HCT116 (cell line): ENCODE results near the gene TFCP2L1. TPM values are rescaled to one million over a fixed set of nuclear protein-coding genes. Genes with fewer than 3 reads are reported as not detected.

ENCODE experiments used
- ATAC-seq: fragments of 200-7000 bp; cut with Tn5 transposase; 2 replicates; pipeline ENCODE4 v1.9.1; 2020; ENCODE audit warnings: mild to moderate bottlenecking, moderate library complexity
- BruUV-seq: library from RNA; stranded (reverse); fragments of 400-500 nt; replicated peaks from 2 replicates; lab custom pipeline; 2021; lab: Mats Ljungman, UMichigan
- CTCF ChIA-PET: fragments of 300-600 bp; sonication (Branson Sonifier 250); formaldehyde crosslinking; loops from one replicate; lab custom pipeline; 2021; ENCODE audit warnings: antibody characterized with exemption; lab: Charles Lee
- POLR2A ChIA-PET: fragments of 300-600, 350-600 bp; sonication (Branson Sonifier 250); formaldehyde crosslinking; loops from one replicate; lab custom pipeline; 2021; ENCODE audit warnings: antibody characterized with exemption; lab: Charles Lee
- RAD21 ChIA-PET, 2 experiments: fragments of 300-600 bp; sonication (Branson Sonifier 250); formaldehyde crosslinking; loops; one replicate each; lab custom pipeline; 2023; ENCODE audit warnings: low total read pairs in 2 of 2; ENCODE audit not compliant: uncharacterized antibody in 2 of 2, unreplicated experiment in 2 of 2, low non-redundant PET in 1 of 2; lab: Charles Lee
- DNase-seq: peaks from one replicate; pipeline ENCODE4 v3.0.0-alpha.2; 2010; ENCODE audit warnings: low read depth, low spot score
- H2AFZ ChIP-seq: fragments of 200-600 bp; shearing (Covaris generic), sonication (generic); 2 replicates; pipeline ENCODE4 v1.6.1; 2017; ENCODE audit warnings: low read depth, mixed run types, mixed read lengths, antibody characterized with exemption, low read length; ENCODE audit not compliant: poor library complexity, severe bottlenecking
- H3K27ac ChIP-seq: 2 replicates; pipeline ENCODE4 v1.5.1; 2012; ENCODE audit warnings: low read depth, low read length
- H3K27me3 ChIP-seq: fragments of 200-600 bp; sonication (generic); 2 replicates; pipeline ENCODE4 v1.6.1; 2016; ENCODE audit warnings: mixed run types, low read length, mixed read lengths; ENCODE audit not compliant: insufficient read depth
- H3K36me3 ChIP-seq, 2 experiments: fragments of 200-500 bp in 1 of 2; fragments of 200-600 bp in 1 of 2; sonication (Bioruptor generic) in 1 of 2; sonication (generic) in 1 of 2; 2 replicates each; pipeline versions ENCODE4 v1.5.1 to v1.6.1; 2014 to 2016; ENCODE audit warnings: low read length in 2 of 2, inconsistent platforms in 1 of 2, mixed read lengths in 1 of 2, mixed run types in 1 of 2; ENCODE audit not compliant: insufficient read depth in 2 of 2, control insufficient read depth in 1 of 2
- H3K4me1 ChIP-seq, 2 experiments: fragments of 200-600 bp in 1 of 2; sonication (generic) in 1 of 2; 2 replicates each; pipeline versions ENCODE4 v1.5.1 to v1.6.1; 2012 to 2017; ENCODE audit warnings: low read length in 2 of 2, inconsistent platforms in 1 of 2, mild to moderate bottlenecking in 1 of 2, mixed read lengths in 1 of 2, mixed run types in 1 of 2, moderate library complexity in 1 of 2; ENCODE audit not compliant: insufficient read depth in 2 of 2, control insufficient read depth in 1 of 2
- H3K4me2 ChIP-seq: fragments of 200-600 bp; sonication (generic); 2 replicates; pipeline ENCODE4 v1.6.1; 2017; ENCODE audit warnings: mixed run types, low read length, mixed read lengths
- H3K4me3 ChIP-seq, 2 experiments: fragments of 200-600 bp in 1 of 2; sonication (generic) in 1 of 2; replicated peaks in 1 of 2; 2 replicates each; pipeline ENCODE4 v1.5.1; 2011 to 2016; ENCODE audit warnings: low read length in 2 of 2, control low read depth in 1 of 2, low read depth in 1 of 2, mild to moderate bottlenecking in 1 of 2, mixed read lengths in 1 of 2, mixed run types in 1 of 2
- H3K79me2 ChIP-seq: fragments of 200-600 bp; sonication (generic); 2 replicates; pipeline ENCODE4 v1.6.1; 2017; ENCODE audit warnings: mild to moderate bottlenecking, mixed run types, low read length, moderate library complexity, mixed read lengths; ENCODE audit not compliant: insufficient read depth
- H3K9ac ChIP-seq: fragments of 200-600 bp; sonication (generic); 2 replicates; pipeline ENCODE4 v1.6.1; 2016; ENCODE audit warnings: low read length, mixed read lengths
- H3K9me2 ChIP-seq: fragments of 200-600 bp; sonication (generic), shearing (Covaris generic); 2 replicates; pipeline ENCODE4 v1.6.1; 2017; ENCODE audit warnings: mixed run types, mild to moderate bottlenecking, moderate library complexity; ENCODE audit not compliant: insufficient read depth
- H3K9me3 ChIP-seq, 2 experiments: fragments of 200-500 bp in 1 of 2; fragments of 200-600 bp in 1 of 2; sonication (Bioruptor generic) in 1 of 2; sonication (generic) in 1 of 2; 2 replicates each; pipeline ENCODE4 v1.6.1; 2014 to 2017; ENCODE audit warnings: low read length in 2 of 2, mixed read lengths in 2 of 2, inconsistent platforms in 1 of 2, low read depth in 1 of 2, mild to moderate bottlenecking in 1 of 2, mixed run types in 1 of 2, moderate library complexity in 1 of 2; ENCODE audit not compliant: control insufficient read depth in 1 of 2, insufficient read depth in 1 of 2
- H4K20me1 ChIP-seq: fragments of 200-600 bp; sonication (generic), shearing (Covaris generic); 2 replicates; pipeline ENCODE4 v1.6.1; 2017; ENCODE audit warnings: mixed run types, mild to moderate bottlenecking, moderate library complexity; ENCODE audit not compliant: insufficient read depth
- CBX3 ChIP-seq: IDR thresholded peaks from 2 replicates; pipeline ENCODE4 v1.6.1; 2012; ENCODE audit warnings: low read depth
- CEBPB ChIP-seq: IDR thresholded peaks from 2 replicates; pipeline ENCODE4 v1.6.1; 2012; ENCODE audit warnings: low read depth
- EGR1 ChIP-seq: IDR thresholded peaks from 2 replicates; pipeline ENCODE4 v1.6.1; 2012; ENCODE audit warnings: low read depth
- ELF1 ChIP-seq: IDR thresholded peaks from 2 replicates; pipeline ENCODE4 v1.6.1; 2012; ENCODE audit warnings: low read depth, borderline replicate concordance
- EZH2 ChIP-seq: fragments of 200-600 bp; sonication (generic); IDR thresholded peaks from 2 replicates; pipeline ENCODE4 v1.6.1; 2017; ENCODE audit warnings: antibody characterized with exemption, mixed run types
- FOSL1 ChIP-seq: IDR thresholded peaks from 2 replicates; pipeline ENCODE4 v1.6.1; 2012; ENCODE audit warnings: low read depth
- JUND ChIP-seq: IDR thresholded peaks from 2 replicates; pipeline ENCODE4 v1.6.1; 2012
- RAD21 ChIP-seq: IDR thresholded peaks from 2 replicates; pipeline ENCODE4 v1.6.1; 2012; ENCODE audit warnings: low read depth, mild to moderate bottlenecking
- SIN3A ChIP-seq: IDR thresholded peaks from 2 replicates; pipeline ENCODE4 v1.6.1; 2012; ENCODE audit warnings: low read depth
- SP1 ChIP-seq: IDR thresholded peaks from 2 replicates; pipeline ENCODE4 v1.6.1; 2012; ENCODE audit warnings: low read depth
- SRF ChIP-seq: IDR thresholded peaks from 2 replicates; pipeline ENCODE4 v1.6.1; 2012; ENCODE audit warnings: low read depth
- TCF7L2 ChIP-seq: IDR thresholded peaks from 2 replicates; pipeline ENCODE4 v1.7.0; 2011; ENCODE audit warnings: borderline replicate concordance, inconsistent platforms; ENCODE audit not compliant: insufficient read depth, insufficient read length; ENCODE audit errors: extremely low read depth
- YY1 ChIP-seq: IDR thresholded peaks from 2 replicates; pipeline ENCODE4 v1.6.1; 2011; ENCODE audit warnings: low read length, low read depth, moderate library complexity, mild to moderate bottlenecking; ENCODE audit not compliant: insufficient replicate concordance; ENCODE audit errors: extremely low read depth
- ZFX ChIP-seq: fragments of 450-650 bp; IDR thresholded peaks from 2 replicates; pipeline ENCODE4 v1.6.1; 2017
- intact Hi-C: fragments of 100-400 bp; cut with micrococcal nuclease; formaldehyde crosslinking; loops from 2 replicates; pipeline ENCODE4 v1.10.0; 2022
- total RNA-seq: library from RNA; stranded (reverse); gene quantifications from one replicate; pipeline ENCODE4 v1.2.1, GENCODE V29; 2021; ENCODE audit not compliant: unreplicated experiment
- TF ChIP-seq, protein P1 (sequence below): IDR thresholded peaks from 2 replicates; pipeline ENCODE4 v1.6.1; 2012
- TF ChIP-seq, protein P2 (sequence below), 3 experiments: fragments of 200-600 bp in 1 of 3; sonication (generic) in 1 of 3; IDR thresholded peaks in 2 of 3; conservative IDR thresholded peaks in 1 of 3; 2 replicates each; pipeline ENCODE4 v1.5.1; 2012 to 2017; ENCODE audit warnings: low read depth in 2 of 3, low read length in 2 of 3, antibody characterized with exemption in 1 of 3, borderline replicate concordance in 1 of 3, control low read depth in 1 of 3, mild to moderate bottlenecking in 1 of 3, mixed read lengths in 1 of 3, mixed run types in 1 of 3, moderate library complexity in 1 of 3; ENCODE audit not compliant: insufficient read depth in 1 of 3
- TF ChIP-seq, protein P3 (sequence below): IDR thresholded peaks from 2 replicates; pipeline ENCODE4 v1.6.1; 2012; ENCODE audit warnings: low read depth
- TF ChIP-seq, protein P4 (sequence below): IDR thresholded peaks from 2 replicates; pipeline ENCODE4 v1.6.1; 2012

TFCP2L1 gene
- total RNA-seq, 1 experiment from 2014 or later, result 8.4 TPM

DNA sequence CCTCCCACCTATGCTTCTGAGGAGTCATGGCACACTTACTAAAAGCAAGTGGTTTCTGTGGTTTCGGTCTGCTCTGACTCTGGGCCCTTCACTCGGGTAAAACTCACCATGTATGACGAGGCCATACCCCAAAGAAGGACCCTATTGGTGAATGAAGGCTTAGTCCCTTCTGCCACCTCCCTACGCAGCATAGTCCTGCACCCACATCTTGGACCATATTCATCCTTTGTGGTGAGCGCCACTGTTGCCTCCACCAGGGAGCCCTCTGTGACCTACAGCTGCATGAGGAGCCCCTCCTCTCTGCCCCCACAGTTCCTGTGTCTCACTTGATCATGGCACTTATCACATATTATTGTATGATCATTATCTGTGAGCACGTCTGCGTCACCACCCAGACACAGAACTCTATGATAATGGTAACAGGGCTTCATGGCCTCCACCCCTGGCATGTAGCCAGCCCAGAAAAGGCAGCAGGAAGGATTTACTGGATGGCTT, 113.3 kb downstream of the TFCP2L1 start:
- Histone ChIP-seq H3K79me2 (no peaks in the 10 kb centered on the region), H3K9ac (no peak overlapping the region), H2AFZ (no peak overlapping the region), H3K9me3 (no peaks in the 10 kb centered on the region), H4K20me1 (no peaks in the 10 kb centered on the region), H3K27ac (no peak overlapping the region), H3K27me3 (no peaks in the 10 kb centered on the region), H3K9me2 (no peaks in the 10 kb centered on the region), H3K4me2 (no peak overlapping the region), H3K4me1 (peaks cover 0 to 9% of the 10 kb centered on the region in 2 experiments; a peak in 2 of 4 replicates), H3K4me3 (no peak overlapping the region), H3K36me3 (no peaks in the 10 kb centered on the region)
- intact Hi-C loops, result no loop called here
- ChIA-PET RAD21 (no interaction called here), POLR2A (no interaction called here), CTCF (no interaction called here)
- DNase-seq, result no peak
- TF ChIP-seq ZFX, result no peak
- TF ChIP-seq JUND, result no peak
- no peak for TF ChIP-seq ELF1
- BruUV-seq, result no TSS peak
- no peak for ATAC-seq

DNA sequence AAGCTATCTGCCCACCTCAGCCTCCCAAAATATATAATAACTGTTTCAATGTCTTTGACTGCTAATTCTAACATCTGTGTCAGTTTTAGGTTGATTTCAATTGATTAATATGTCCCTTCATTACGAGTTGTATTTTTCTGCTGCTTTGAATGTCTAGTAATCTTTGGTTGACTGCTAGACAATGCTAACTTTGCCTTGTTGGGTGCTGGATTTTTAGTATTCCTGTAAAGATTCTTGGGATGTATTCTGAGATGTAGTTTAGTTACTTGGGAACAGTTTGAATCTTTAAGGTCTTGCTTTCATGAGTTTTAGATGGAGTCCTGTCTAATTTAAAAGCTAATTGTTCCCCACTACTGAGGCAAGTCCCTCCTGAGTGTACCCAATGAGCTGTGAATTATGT, 114.4 kb downstream of the TFCP2L1 start:
- no TSS peak for BruUV-seq
- TF ChIP-seq SRF (no peak), CEBPB (no peak), TCF7L2 (no peak), RAD21 (no peak), YY1 (no peak), JUND (no peak), EZH2 (no peak), EGR1 (no peak), SP1 (no peak), FOSL1 (no peak), CBX3 (no peak), SIN3A (no peak)
- TF ChIP-seq, protein P1, sequence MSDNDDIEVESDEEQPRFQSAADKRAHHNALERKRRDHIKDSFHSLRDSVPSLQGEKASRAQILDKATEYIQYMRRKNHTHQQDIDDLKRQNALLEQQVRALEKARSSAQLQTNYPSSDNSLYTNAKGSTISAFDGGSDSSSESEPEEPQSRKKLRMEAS, result no peak
- TF ChIP-seq, protein P2, sequence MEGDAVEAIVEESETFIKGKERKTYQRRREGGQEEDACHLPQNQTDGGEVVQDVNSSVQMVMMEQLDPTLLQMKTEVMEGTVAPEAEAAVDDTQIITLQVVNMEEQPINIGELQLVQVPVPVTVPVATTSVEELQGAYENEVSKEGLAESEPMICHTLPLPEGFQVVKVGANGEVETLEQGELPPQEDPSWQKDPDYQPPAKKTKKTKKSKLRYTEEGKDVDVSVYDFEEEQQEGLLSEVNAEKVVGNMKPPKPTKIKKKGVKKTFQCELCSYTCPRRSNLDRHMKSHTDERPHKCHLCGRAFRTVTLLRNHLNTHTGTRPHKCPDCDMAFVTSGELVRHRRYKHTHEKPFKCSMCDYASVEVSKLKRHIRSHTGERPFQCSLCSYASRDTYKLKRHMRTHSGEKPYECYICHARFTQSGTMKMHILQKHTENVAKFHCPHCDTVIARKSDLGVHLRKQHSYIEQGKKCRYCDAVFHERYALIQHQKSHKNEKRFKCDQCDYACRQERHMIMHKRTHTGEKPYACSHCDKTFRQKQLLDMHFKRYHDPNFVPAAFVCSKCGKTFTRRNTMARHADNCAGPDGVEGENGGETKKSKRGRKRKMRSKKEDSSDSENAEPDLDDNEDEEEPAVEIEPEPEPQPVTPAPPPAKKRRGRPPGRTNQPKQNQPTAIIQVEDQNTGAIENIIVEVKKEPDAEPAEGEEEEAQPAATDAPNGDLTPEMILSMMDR (IDR thresholded peaks at IDR 0.05 in 2 of 3, conservative IDR thresholded peaks at IDR 0.05 in 1 of 3; ENCODE audit: borderline replicate concordance in 1 of 3, insufficient read depth in 1 of 3, low read depth in 2 of 3, low read length in 2 of 3), result no peak
- TF ChIP-seq, protein P3, sequence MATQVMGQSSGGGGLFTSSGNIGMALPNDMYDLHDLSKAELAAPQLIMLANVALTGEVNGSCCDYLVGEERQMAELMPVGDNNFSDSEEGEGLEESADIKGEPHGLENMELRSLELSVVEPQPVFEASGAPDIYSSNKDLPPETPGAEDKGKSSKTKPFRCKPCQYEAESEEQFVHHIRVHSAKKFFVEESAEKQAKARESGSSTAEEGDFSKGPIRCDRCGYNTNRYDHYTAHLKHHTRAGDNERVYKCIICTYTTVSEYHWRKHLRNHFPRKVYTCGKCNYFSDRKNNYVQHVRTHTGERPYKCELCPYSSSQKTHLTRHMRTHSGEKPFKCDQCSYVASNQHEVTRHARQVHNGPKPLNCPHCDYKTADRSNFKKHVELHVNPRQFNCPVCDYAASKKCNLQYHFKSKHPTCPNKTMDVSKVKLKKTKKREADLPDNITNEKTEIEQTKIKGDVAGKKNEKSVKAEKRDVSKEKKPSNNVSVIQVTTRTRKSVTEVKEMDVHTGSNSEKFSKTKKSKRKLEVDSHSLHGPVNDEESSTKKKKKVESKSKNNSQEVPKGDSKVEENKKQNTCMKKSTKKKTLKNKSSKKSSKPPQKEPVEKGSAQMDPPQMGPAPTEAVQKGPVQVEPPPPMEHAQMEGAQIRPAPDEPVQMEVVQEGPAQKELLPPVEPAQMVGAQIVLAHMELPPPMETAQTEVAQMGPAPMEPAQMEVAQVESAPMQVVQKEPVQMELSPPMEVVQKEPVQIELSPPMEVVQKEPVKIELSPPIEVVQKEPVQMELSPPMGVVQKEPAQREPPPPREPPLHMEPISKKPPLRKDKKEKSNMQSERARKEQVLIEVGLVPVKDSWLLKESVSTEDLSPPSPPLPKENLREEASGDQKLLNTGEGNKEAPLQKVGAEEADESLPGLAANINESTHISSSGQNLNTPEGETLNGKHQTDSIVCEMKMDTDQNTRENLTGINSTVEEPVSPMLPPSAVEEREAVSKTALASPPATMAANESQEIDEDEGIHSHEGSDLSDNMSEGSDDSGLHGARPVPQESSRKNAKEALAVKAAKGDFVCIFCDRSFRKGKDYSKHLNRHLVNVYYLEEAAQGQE, result no peak
- TF ChIP-seq, protein P4, sequence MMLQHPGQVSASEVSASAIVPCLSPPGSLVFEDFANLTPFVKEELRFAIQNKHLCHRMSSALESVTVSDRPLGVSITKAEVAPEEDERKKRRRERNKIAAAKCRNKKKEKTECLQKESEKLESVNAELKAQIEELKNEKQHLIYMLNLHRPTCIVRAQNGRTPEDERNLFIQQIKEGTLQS, result no peak

More for the DNA sequence above, 114.4 kb downstream of the TFCP2L1 start:
- ATAC-seq (no peak), DNase-seq (no peak)
- Histone ChIP-seq H4K20me1 (no peaks in the 10 kb centered on the region), H3K9ac (no peak overlapping the region), H3K9me3 (no peaks in the 10 kb centered on the region), H3K27ac (no peak overlapping the region), H3K79me2 (no peaks in the 10 kb centered on the region), H3K27me3 (no peaks in the 10 kb centered on the region), H3K4me3 (no peak overlapping the region), H3K9me2 (no peaks in the 10 kb centered on the region), H2AFZ (no peak overlapping the region), H3K4me1 (peaks cover 0 to 9% of the 10 kb centered on the region in 2 experiments; a peak in 2 of 4 replicates), H3K36me3 (no peaks in the 10 kb centered on the region), H3K4me2 (no peak overlapping the region)
- CTCF ChIA-PET, result no interaction called here
- RAD21 ChIA-PET, result no interaction called here
- intact Hi-C loops, result no loop called here
- POLR2A ChIA-PET, result no interaction called here
